Measurements from ENCODE around the gene TCF15.
"Not testable (repeated sequence)": the region's sequence is repeated elsewhere in the genome, so short reads cannot be mapped to it uniquely, and the experiment has no call there.

The TCF15 gene

DNA sequence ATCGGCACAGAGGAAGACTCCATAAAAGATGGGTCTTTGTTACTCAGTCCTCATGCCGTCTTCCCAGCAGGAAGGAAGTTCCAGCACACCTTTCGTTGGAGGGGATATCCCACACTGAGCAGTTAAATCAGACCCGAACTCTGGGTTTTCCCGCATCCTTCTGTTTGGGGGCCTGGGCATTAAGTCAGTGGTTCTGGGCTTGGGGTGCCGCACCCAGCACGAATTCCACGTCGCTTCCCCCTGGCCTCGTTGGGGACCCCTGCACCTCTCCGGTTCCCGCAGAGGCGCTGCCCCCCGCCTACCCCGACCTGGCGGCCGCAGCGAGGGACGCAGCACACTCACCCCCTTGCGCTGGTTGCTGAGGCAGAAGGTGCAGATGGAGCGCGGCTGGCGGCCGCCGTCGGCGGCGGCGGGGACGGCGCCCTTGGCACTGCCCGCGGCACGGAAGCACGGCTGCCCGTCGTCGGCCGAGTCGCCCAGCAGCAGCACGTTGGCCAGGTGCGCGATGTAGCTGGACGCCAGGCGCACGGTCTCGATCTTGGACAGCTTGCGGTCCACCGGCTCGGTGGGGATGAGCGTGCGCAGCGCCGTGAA lies 641 bp downstream of the TCF15 start:
- no peak for DNase-seq

GRCh38 chr20:608970-609369 lies 1.1 kb downstream of the TCF15 start:
- no peak for DNase-seq

GRCh38 chr20:607476-607875 lies 2.6 kb downstream of the TCF15 start:
- DNase-seq: no peak

- DNase-seq: no peak
These were observed 4.9 kb downstream of the TCF15 start for GRCh38 chr20:605237-605636.

- DNase-seq: no peak
These were observed 6.9 kb downstream of the TCF15 start for GRCh38 chr20:603116-603640.

- no peak for DNase-seq
These were observed 7.8 kb downstream of the TCF15 start for GRCh38 chr20:602111-602970.

DNA sequence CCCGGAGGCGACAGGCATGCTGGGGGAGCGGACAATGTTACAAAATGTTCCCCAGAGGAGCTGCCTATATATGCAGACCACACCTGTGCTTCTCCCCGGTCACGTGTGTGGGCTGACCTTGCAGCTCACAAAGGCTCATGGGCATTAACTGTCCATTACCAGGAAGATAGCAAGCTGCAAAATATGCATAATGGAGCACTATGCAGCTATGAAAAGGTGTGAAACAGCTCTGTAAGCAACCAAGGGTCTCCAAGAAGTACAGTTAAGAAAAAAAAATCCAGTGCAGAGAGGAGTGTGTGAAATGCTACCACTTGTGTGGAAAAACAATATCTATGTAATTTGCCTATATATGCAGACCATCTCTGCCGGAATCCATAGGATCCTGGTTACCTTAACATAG lies 9.4 kb downstream of the TCF15 start:
- no peak for DNase-seq

DNA sequence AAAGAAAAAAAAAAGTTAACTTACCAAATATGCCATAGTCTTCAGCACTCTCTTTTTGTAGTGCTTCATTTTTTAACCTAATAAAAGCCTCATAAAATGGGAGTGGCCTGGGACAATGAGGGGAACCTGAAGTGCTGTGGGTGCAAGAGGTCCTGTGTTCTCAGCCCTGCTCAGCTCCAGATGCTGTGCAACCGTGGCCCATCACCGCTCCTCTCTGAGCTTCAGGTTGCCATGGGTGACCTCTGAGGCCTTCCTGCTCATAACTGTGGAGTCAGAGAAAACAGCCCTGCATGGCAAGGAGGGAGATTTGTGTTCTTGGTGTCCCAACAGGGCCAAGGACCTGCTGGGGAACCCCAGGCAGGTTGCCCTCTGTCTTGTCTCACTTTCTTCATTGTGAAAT lies 10.0 kb downstream of the TCF15 start:
- DNase-seq: no peak

GRCh38 chr20:598133-598850 lies 11.8 kb downstream of the TCF15 start:
- DNase-seq: no peak

DNA sequence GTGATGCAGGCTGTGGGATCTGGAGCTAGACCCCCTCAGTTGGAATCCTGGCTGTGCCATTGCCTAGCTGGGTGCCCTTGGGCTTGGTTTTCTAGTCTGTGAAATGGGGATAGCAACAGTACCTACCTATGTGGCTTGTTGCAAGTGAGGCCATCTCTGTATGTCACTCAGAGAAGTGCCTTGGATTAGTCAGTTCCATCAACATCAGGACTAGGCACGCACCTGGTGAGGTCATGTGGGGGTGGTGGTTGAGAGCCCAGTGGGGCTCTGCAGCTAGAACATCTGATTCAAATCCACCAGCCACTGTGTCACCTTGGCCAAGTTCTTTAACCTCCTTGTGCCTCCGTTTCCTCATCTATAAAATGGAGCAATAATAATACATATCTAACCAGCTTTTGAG lies 12.5 kb downstream of the TCF15 start:
- DNase-seq: no peak

DNA sequence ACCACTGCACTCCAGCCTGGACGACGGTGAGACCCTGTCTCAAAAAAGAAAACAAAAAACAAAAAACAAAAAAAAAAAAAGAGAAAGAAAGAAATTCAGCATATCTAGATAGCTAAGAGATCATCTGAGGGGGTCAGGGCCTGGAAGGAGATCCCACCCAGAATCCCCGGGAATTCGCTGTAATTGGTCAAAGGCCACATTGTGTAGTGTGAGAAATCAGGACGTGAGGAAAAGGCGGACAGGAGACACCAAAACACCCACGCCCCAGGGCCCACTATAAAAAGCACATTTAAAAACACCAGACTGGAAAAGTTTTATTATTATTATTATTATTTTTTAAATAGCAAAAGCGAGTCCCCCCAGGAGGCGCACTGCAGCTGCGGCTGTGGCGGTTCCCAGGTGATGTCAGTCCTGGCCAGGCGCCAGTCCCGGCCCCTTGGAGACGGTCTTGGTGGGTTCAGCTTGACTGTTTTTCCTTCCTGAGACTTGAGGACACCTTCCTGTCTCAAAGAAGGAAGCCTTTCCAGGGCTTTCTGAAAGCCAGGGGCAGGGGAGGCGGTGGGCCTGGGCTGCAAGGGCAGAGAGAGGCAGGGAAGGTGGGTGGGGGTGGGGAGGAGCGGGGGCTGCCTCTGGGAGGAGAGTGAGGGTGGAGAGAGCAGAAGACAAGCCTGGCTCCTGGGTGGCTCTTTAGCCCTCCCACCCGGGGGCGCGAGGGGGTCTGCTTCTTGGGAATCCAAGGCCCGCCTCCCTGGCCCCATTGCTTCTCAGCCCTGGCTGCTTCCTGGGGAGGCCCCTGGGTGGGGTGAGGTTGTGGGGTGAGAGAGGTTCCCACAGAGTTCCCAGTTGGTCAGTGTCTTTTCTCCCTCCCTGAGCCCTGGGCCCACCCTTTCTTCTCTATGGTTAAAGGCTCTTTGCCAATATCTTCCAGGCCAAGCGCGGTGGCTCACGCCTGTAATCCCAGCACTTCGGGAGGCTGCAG lies 14.5 kb downstream of the TCF15 start:
- peak; percentile 83 for DNase-seq

GRCh38 chr20:592506-592905 lies 17.6 kb downstream of the TCF15 start:
- DNase-seq: no peak

GRCh38 chr20:591941-592340 lies 18.2 kb downstream of the TCF15 start:
- DNase-seq: no peak

GRCh38 chr20:588932-589672 lies 21.0 kb downstream of the TCF15 start:
- DNase-seq: no peak

- no peak for DNase-seq
These were observed 21.6 kb downstream of the TCF15 start for GRCh38 chr20:588476-588875.

DNA sequence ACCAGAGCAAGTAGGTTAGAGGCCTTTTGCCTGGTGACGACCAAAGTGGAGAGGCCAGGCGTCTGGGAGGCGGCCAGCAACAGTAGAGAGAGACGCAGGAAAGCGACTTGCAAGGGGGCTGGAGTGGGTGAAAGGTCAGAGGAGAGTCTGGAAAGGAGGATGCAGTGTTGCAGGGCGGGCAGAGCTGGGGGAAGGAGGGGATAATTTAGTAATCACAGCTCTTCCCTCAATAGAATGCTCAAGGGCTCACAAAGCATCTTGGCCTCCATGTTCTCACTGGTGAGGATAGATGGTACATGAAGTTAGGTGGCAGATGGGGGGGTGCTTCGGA lies 25.2 kb downstream of the TCF15 start:
- no peak for DNase-seq

- DNase-seq: no peak
These were observed 25.7 kb downstream of the TCF15 start for GRCh38 chr20:584161-584970.

DNA sequence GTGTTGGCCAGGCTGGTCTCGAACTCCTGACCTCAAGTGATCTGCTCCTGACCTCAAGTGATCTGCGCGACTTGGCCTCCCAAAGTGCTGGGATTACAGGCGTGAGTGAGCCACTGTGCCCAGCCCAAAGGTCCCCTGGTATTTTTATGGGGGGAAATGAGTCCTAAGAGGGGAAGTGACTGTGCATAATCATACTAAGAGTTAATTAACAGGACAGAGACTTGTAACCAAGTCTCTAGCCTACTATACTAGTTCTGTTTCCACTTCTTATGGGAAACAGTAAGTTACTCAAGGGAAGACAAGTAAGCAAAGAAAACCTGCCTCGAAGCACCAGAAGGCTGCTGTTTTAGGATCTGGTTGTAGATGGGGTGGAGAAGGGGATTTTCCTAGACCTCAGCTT lies 27.9 kb downstream of the TCF15 start:
- no peak for DNase-seq

DNA sequence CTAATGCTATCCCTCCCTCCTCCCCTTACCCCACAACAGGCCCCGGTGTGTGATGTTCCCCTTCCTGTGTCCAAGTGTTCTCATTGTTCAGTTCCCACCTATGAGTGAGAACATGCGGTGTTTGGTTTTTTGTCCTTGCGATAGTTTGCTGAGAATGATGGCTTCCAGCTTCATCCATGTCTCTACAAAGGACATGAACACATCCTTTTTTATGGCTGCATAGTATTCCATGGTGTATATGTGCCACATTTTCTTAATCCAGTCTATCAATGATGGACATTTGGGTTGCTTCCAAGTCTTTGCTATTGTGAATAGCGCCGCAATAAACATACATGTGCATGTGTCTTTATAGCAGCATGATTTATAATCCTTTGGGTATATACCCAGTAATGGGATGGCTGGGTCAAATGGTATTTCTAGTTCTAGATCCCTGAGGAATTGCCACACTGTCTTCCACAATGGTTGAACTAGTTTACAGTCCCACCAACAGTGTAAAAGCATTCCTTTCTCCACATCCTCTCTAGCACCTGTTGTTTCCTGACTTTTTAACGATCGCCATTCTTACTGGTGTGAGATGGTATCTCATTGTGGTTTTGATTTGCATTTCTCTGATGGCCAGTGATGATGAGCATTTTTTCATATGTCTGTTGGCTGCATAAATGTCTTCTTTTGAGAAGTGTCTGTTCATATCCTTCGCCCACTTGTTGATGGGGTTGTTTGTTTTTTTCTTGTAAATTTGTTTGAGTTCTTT lies 31.0 kb downstream of the TCF15 start:
- DNase-seq: not testable (repeated sequence)

- no peak for DNase-seq
These were observed 32.8 kb downstream of the TCF15 start for GRCh38 chr20:577167-577791.
